ENCODE measurements around the gene CPLX3. TPM values are rescaled to one million over a fixed set of nuclear protein-coding genes. Genes with fewer than 3 reads are reported as not detected.

CPLX3 gene
- total RNA-seq, 1 donor from 2014 or later: 0.72 TPM

DNA sequence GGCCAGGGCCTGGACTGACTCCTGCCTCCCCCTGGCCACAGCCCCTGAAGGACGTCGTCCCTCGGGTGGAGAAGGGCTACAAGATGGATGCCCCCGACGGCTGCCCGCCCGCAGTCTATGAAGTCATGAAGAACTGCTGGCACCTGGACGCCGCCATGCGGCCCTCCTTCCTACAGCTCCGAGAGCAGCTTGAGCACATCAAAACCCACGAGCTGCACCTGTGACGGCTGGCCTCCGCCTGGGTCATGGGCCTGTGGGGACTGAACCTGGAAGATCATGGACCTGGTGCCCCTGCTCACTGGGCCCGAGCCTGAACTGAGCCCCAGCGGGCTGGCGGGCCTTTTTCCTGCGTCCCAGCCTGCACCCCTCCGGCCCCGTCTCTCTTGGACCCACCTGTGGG lies 24.1 kb upstream of the CPLX3 start:
- no peak for DNase-seq (ENCODE audit: low spot score)

- DNase-seq (ENCODE audit: low spot score): no peak
Observed at GRCh38 chr15:74802862-74803447, 23.5 kb upstream of the CPLX3 start.

- no peak for DNase-seq (ENCODE audit: low spot score)
Observed at GRCh38 chr15:74804935-74805334, 21.5 kb upstream of the CPLX3 start.

- DNase-seq (ENCODE audit: low spot score): peak; percentile 71
Observed at GRCh38 chr15:74807282-74807681, 19.1 kb upstream of the CPLX3 start.

DNA sequence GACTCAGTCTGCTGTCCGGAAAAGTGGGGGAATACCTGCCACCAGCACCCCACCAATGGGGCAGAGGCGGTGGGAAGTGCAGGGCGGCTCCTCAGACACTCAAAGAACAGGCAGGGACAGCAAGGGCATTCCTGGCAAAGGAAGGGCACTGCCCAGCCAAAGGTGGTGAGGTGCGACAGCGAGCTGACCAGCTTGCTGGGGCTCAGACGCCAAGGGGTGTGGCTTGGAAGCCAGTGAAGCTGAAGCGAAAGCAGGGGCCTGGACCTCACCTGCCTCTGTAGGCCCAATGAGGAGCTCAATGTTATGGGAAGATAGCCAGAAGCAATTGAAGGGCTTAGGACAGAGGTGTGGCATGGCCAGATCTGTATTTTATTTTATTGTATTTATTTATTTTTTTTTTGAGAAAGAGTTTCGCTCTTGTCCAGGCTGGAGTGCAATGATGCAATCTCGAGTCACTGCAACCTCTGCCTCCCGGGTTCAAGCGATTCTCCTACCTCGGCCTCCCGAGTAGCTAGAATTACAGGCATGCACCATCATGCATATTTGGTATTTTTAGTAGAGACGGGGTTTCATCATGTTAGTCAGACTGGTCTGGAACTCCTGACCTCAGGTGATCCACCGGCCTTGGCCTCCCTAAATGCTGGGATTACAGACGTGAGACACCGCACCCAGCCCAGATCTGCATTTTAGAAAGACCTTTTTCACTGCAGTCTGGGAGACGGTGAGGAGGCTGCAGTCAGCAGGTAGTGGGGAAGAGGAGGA lies 18.2 kb upstream of the CPLX3 start:
- no peak for DNase-seq (ENCODE audit: low spot score)

DNA sequence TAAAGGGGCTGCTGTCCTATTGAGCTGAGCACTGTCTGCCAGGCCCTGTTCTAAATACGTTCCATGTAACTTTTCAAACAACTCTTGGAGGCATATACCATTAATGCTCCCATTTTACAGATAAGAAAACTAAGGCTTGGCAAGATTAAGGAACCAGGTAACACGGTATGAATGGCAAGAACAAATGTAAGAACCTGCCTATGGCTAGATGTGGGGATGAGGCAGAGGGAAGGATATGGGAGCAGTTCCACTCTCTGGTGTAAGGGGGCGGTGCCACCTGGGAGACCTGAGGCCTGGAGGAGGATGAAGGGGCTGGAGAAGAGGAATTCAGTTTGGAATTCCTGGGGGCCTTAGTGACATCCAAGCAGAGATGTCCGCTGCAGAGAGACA lies 17.6 kb upstream of the CPLX3 start:
- no peak for DNase-seq (ENCODE audit: low spot score)

GRCh38 chr15:74809242-74809641 lies 17.2 kb upstream of the CPLX3 start:
- DNase-seq (ENCODE audit: low spot score): no peak

GRCh38 chr15:74809956-74810355 lies 16.5 kb upstream of the CPLX3 start:
- no peak for DNase-seq (ENCODE audit: low spot score)

- DNase-seq (ENCODE audit: low spot score): no peak
Observed at GRCh38 chr15:74812533-74812932, 13.9 kb upstream of the CPLX3 start, which contains the start of gene LMAN1L. LMAN1L (plus strand) TSS chr15:74812835; CDS start chr15:74812855, 20 bp downstream.

DNA sequence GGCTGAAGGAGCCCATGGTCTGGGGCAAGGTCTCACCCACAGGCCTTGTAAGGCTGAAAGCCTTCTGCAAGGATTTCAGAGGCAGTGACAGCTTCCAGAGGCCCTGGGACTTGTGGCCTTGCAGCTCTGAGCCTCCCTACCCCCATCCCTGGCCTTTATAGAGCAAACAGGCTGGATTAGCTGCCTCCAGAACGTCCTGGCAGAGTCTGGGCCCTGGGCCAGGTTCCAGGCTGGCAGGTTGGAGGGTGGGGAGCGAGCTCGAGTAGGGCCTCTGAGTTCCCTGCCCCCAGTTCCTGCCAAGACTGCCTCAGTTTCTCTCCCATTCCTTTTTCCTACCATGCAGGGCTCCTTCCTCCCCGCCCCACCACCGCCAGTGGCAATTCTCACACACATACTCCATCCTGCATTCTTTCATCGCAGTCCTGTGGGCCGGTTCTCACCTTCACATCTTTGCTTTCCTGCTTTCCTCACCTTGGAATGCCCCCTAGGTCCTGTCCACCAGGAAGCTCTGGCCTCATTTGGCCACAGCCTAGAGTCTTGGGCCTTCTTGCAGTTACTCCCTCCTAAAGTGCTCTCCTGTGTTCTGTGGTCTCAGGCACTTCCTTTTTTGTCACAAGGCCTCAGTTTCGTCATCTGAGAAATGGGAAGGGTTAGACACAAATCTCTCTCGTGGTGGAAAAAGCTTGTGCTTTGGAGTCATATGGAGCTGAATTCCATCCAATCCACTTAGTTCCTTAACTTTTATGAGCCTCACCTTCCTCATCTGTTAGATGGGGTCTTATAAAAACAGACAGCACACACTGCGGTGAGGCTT lies 11.1 kb upstream of the CPLX3 start:
- peak; percentile 55 for DNase-seq (ENCODE audit: low spot score)

DNA sequence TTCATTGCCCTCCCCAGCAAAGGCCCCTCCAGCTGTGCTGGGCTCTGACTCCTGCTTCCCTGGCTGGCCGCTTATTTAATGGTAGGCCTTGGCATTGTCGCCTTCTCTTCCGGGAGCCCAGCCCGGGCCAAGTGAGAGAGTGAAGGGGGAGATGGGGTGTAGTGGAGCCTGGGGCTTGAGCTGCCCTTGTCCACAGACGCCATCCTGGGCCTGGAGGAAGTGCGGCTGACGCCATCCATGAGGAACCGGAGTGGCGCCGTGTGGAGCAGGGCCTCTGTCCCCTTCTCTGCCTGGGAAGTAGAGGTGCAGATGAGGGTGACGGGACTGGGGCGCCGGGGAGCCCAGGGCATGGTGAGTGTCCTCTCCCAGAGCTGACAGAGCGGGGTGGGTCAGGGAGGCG lies 10.5 kb upstream of the CPLX3 start:
- no peak for DNase-seq (ENCODE audit: low spot score)

DNA sequence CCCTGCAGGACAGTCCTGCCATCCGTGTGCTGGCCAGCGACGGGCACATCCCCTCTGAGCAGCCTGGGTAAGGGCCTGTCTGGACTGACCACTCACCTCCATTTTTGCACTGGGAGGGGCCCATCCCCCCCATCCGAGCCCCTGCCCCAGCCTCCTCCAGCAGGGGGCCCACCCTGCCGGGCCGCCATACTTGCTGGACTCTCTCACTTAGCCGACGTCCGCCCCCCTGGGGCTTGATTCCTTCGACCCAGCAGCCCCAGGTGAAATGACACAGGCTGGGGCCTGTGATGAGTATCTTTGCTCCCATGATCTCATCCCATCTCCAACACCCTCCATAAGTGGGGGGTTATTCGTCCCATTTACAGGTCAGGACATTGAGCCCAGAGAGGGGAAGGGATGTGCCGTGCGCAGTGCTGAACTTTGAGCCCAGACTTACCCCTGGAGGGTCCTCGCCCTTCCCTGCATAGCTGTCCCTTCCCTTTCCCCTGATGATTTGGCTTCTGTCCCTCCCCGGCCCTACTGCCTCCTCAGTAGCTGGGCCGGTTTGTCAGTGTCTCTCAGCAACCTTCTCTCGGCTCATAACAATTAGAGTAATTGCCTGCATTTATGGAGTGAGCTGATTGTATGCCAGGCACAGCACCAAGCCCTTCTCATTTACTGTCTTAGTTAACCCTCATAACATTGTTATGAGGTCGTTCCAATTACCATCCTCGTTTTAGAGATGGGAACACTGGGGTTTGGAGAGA lies 9.6 kb upstream of the CPLX3 start:
- no peak for DNase-seq (ENCODE audit: low spot score)

DNA sequence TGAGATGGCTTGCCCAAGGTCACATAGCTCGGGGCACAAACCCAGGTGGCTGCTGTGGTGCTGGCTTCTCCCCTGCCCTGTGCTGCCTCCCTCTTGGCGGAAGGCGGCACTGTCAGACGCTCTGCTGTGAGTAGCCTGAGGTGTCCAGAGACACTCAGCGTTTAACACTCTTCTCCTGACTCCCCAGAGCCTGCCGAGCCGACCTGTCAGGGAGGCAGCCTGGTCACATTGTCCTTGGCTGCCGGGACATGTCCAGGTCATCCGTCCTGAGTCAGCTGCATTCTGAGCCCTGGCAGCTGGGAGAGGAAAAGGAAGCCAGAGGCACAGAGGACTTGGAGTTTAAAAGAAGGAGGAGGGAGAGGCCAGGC lies 9.1 kb upstream of the CPLX3 start:
- no peak for DNase-seq (ENCODE audit: low spot score)

GRCh38 chr15:74820056-74820455 lies 6.4 kb upstream of the CPLX3 start:
- no peak for DNase-seq (ENCODE audit: low spot score)

DNA sequence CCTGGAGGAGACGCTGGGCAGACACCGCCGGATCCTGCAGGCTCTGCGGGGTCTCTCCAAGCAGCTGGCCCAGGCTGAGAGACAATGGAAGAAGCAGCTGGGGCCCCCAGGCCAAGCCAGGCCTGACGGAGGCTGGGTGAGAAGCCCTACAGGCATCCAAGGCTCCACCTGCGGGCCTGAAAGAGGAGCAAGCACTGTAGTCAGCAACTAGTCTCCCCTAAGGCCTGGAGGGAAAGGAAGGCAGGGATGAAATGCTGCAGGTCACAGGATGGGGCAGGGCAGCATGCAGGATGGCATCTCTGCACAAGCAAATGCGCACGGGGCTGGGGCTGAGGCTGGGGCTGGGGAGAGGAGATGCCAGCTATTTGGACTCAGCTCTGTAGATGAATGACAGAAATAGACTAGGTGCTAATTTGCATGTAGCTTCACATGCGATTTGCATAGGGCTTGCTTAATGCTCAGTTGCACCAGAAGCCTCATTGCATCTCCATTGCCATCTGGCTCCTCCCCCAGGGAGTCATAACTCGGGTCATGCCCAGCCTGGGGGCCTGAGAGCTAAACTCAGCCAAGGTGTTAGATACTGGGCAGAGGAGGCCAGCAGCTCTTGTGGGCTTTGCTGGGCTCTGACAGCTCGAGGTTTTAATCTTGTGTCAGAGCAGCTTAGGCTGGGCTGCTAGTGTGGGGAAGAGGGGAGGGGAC lies 5.2 kb upstream of the CPLX3 start:
- DNase-seq (ENCODE audit: low spot score): no peak

GRCh38 chr15:74821790-74822158 lies 4.7 kb upstream of the CPLX3 start:
- no peak for DNase-seq (ENCODE audit: low spot score)

GRCh38 chr15:74822233-74822632 lies 4.2 kb upstream of the CPLX3 start:
- DNase-seq (ENCODE audit: low spot score): no peak

DNA sequence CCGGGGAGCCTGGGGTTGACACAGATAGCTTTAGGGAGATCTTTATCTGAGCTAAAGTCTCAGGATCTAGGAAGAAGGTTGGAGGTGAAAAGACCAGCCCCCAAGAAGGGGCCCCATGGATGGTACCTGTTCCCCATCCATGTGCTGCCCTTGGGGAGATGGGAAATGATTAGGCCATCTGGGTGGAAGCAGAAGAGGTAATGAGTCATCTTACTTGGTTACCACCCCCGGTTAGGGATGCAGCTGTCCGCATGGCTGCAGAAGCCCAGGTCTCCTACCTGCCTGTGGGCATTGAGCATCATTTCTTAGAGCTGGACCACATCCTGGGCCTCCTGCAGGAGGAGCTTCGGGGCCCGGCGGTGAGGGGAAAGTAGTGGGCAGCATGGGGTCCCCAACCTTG lies 3.1 kb upstream of the CPLX3 start:
- no peak for DNase-seq (ENCODE audit: low spot score)

- no peak for DNase-seq (ENCODE audit: low spot score)
Observed at GRCh38 chr15:74824976-74825375, 1.5 kb upstream of the CPLX3 start.

DNA sequence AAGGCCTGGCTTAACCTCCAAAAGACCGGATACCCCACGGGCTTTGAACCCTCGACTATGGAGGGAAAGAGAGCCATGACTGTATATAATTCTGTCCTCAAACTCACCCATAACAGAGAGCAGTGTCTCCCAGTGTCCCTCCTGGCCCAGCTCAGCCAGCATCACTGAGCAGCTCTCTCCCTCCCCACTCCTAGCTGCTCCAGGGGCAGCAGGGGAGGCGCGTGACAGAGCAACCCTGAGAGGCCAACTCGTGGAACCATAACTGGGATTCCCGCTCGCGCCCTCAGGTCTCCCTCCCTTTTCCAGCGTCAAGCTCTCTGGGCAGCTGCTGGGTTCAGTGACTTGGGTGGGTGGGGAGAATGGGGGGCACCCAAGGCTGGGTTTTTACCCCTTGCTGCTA lies 561 bp upstream of the CPLX3 start:
- no peak for DNase-seq (ENCODE audit: low spot score)

GRCh38 chr15:74826921-74827320 lies 494 bp downstream of the CPLX3 start:
- DNase-seq (ENCODE audit: low spot score): no peak
